ENCODE data around the gene USP13.
"Not testable (repeated sequence)": the region's sequence is repeated elsewhere in the genome, so short reads cannot be mapped to it uniquely, and the experiment has no call there.

The USP13 gene

GRCh38 chr3:179660872-179661271 is 8.0 kb downstream of the USP13 start:
- DNase-seq = no peak

- DNase-seq = no peak
Measured at GRCh38 chr3:179661777-179662176, 8.9 kb downstream of the USP13 start.

GRCh38 chr3:179663093-179663492 is 10.3 kb downstream of the USP13 start:
- no peak for DNase-seq

DNA sequence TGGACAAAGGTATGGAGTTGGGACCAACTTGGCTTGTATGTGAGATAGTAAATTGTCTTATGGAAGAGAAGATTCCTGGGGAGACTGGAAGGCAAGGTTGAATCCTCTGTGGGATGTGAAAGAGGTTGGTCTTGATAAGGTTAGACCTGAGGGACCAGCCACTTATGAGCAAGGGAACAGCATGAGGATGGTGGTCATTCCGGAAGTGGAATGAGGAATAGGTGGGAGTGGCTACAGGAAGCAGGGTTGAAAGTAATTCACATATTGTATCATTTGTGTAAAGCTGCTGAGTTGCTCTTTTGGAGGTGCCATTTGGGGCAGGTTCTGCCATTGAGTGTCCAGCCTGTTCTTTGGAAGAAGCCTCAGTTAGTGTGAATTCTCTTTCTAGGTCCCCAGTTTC is 13.2 kb downstream of the USP13 start:
- DNase-seq = no peak

DNA sequence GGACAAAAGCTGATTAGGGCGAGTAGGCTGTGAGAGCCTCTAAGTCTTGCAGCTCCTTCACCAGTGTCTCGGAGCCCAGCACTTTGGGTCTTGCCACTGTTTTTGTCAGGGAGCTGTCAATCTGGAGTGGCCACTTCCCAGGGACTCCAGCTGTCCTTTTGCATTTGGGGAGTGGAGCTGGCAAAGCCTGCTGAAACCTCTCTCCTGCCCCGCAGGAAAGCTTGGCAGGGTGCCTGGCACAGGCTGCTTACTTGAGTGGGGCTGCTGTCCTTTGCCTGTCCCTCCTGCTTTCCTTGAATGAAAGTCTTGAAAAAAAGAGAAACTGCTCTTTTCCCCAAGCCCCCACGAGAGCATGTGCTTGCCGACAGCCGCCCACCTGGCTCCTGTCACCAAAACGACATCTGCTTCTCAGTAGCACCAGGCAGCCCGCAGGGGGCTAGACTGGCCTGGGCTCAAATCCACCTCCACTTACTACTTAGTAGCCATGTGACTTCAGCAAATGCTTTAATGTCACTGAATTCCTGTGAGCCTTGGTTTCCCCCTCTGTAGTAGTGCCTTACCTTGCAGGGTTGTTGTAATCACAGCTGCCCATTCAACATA is 13.7 kb downstream of the USP13 start:
- no peak for DNase-seq

DNA sequence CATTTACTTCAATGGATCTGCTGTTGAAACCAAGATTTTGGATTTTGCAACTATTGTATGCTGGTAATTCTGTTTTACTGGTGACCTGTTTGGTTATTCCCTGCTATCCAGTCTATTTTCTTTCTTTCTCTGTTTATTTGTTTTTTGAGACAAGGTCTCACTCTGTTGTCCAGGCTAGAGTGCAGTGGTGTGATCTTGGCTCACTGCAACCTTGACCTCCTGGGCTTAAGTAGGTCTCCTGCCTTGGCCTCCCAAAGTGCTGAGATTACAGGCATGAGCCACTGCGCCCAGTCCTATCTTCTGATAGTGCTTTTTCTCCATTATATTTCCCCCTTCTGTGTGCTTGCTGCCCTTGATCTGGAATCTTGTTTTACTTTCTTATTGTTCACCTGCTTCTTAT is 15.6 kb downstream of the USP13 start:
- DNase-seq = no peak

- DNase-seq = no peak
Measured at GRCh38 chr3:179670311-179670710, 17.5 kb downstream of the USP13 start.

DNA sequence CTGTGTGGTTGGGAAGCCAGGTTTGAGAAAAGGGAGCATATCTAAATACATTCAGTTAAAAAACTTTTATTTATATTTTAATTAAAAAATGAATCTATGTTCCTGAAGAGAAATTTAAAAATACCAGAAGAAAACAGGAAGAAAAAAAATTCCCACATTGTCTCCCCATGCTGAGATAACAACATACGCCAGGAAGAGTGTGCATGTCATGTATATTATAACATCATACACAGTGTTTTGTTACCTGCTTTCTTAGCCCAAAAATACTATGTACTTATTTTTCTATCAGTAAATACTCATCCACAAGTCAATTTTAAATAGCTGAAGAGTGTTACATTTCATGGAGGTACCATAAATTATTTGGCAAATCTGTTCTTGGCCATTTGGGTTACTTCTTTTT is 18.5 kb downstream of the USP13 start:
- no peak for DNase-seq

DNA sequence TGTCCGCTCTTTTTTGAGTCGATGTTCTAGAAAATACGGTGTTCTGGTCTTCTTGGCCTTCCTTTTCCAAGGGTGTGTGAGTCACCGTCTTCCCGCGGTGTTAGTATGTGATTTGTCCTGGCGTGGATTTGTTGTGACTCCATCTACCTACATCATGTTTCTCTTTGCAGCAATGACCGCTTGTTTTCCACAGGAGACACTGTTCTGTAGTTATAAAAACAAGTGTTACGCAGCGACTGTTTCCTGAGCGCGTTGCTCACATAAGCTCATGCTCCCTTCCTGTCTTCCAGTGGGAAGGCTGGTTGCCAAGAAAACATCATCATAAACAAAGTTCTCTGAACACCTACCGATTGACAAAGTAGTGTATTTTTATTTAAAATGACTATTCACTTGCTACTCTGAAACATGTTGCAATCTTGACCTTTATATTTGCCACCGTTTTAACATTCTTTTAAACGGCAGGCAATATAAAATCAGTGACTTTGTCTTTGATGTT is 19.0 kb downstream of the USP13 start:
- DNase-seq = no peak

GRCh38 chr3:179672918-179673317 is 20.1 kb downstream of the USP13 start:
- no peak for DNase-seq

- no peak for DNase-seq
Measured at GRCh38 chr3:179673523-179673922, 20.7 kb downstream of the USP13 start.

GRCh38 chr3:179676081-179676480 is 23.2 kb downstream of the USP13 start:
- DNase-seq = no peak

- DNase-seq = no peak
Measured at GRCh38 chr3:179677884-179678283, 25.0 kb downstream of the USP13 start.

- no peak for DNase-seq
Measured at GRCh38 chr3:179681492-179682263, 28.8 kb downstream of the USP13 start.

GRCh38 chr3:179682426-179683080 is 29.7 kb downstream of the USP13 start:
- no peak for DNase-seq

DNA sequence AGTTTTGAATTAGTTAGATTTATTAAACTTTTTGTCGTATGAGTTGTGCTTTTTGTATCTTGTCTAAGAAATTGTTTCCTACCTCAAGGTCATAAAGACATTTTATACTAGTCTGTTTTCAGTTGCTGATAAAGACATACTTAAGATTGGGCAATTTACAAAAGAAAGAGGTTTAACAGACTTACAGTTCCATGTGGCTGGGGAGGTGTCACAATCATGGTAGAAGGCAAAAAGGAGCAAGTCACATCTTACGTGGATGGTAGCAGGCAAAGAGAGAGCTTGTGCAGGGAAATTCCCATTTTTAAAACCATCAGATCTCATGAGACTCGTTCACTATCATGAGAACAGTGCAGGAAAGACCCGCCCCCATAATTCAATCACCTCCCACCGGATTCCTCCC is 30.4 kb downstream of the USP13 start:
- DNase-seq = not testable (repeated sequence)

DNA sequence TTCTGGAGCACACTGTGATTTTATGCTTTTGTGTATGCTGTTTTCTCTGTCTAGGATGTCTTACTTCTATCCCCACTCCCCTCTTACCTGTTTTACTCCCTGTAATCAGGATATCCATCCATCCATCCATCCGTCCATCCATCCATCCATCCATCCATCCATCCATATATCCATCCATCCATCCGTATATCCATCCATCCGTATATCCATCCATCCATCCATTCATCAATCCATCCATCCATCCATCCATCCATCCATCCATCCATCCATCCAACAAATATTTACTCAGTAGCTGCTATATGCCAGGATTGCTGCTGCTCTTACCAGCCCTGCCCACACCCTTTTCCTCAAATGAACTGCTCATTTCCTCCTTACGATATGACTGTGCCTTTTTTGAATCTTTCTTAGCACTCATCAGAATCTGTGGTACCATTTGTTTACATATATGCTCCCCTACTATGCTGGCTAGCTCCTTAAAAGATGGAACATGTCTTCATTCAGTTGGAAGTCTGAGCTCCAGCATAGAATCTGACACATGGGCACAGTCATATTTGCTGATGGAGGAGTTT is 35.2 kb downstream of the USP13 start:
- no peak for DNase-seq

DNA sequence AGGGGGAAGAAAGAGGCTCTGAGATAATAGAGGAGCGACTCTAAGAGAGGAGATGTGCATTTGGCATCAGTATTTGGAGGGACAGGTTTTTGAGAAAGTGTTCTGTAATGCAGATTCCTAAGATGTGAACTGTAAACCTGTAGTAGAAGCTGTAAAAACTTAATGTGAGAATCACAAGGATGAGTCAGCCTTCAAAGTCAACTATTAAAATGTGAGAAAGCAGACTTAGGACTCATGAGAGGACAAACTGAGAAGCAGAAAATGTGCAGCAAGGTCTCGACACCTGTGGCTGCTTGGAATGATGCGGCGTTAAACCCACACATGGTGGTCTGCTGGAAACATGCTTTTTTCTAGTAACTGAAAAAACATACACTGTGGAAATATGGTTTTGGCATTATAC is 36.0 kb downstream of the USP13 start:
- DNase-seq = no peak

DNA sequence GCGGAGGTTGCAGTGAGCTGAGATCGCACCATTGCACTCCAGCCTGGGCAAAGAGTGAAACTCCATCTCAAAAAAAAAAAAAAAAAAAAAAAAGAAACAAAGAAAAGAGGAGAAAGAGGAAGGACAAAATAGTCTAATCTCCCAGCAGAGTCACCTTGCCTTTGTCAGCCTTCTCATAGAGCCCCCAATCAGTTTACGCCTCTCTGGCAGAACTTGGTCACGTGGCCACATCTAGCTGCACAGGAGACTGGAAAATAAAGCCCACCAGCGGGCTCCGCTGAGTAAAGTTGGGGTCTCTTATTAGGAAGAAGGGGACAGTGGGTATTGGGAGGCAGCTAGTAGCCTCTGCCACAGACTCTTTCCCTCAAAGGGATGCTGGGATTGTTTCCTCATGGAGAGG is 41.9 kb downstream of the USP13 start:
- DNase-seq = no peak

- DNase-seq = no peak
Measured at GRCh38 chr3:179695672-179696313, 43.0 kb downstream of the USP13 start.

DNA sequence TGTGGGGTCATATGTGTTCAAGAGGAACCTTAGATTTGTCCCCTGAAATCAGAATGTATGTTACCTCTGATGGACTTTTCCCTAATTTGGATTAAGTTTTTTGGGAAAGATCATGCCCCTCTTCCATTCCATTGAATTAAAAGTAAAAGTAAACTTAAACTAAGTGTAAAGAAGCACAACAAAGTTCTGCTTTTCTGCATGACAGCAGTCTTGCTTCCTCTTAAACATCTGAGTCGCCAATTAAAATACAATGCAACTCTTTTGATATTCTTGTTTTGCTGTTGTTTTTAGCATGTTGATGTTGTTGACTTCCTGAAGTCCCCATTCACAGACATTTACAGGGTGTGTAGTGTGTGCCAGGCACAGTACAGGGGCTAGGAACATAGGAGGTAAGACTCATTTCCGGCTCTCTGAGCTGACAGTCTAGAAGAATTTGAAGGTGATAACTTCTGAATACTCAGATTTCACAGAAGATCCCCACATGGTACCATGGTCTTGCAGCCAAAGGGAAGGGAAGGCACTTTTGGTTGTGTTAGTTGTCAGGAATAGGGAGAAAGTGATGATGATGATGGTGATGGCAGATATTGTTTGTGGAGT is 45.0 kb downstream of the USP13 start:
- DNase-seq = no peak

DNA sequence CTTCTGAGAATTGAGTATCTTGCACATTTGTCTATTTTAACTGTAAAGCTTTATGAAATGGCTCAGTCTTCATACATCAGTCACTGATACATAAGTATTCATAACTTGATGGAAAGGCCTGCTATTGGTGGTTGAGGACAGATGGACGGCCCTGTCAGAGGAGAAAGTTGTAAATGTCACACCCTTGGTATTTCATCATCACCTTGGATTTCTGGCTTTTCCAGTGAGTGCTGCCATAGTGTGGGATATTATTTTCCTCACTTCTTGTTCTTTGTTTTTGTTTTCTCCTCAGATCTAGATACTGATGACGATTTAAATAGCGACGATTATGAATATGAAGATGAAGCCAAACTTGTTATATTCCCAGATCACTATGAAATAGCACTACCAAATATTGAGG is 47.9 kb downstream of the USP13 start:
- no peak for DNase-seq
